NOMO-1 treated with dmso at 0.1 percent for 144 hours (cell line): ENCODE measurements around the gene NMB.
"Not testable (repeated sequence)": the region's sequence is repeated elsewhere in the genome, so short reads cannot be mapped to it uniquely, and the experiment has no call there.

Experiments used
- DNase-seq: peaks from one replicate; lab custom pipeline; 2025; ENCODE audit not compliant: unreplicated experiment; lab: John Stamatoyannopoulos, UW

NMB gene

GRCh38 chr15:84656972-84657371, 1.0 kb downstream of the NMB start:
- no peak for DNase-seq

GRCh38 chr15:84654689-84655453, 3.1 kb downstream of the NMB start:
- peak; percentile 69 for DNase-seq

GRCh38 chr15:84653910-84654688, 3.9 kb downstream of the NMB start, which contains the start of gene WDR73:
TSS of gene WDR73 (minus strand) at chr15:84654283. CDS start at chr15:84654274, 9 bp downstream.
- DNase-seq = peak; percentile 86

- DNase-seq = no peak
Measured at GRCh38 chr15:84653584-84653909, 4.5 kb downstream of the NMB start.

GRCh38 chr15:84649706-84650105, 8.3 kb downstream of the NMB start:
- DNase-seq = no peak

GRCh38 chr15:84648539-84648938, 9.5 kb downstream of the NMB start:
- DNase-seq = no peak

GRCh38 chr15:84647726-84648125, 10.3 kb downstream of the NMB start:
- no peak for DNase-seq

- no peak for DNase-seq
Measured at GRCh38 chr15:84645997-84646396, 12.0 kb downstream of the NMB start.

GRCh38 chr15:84645496-84645895, 12.5 kb downstream of the NMB start:
- DNase-seq = no peak

- DNase-seq = no peak
Measured at GRCh38 chr15:84643838-84644237, 14.2 kb downstream of the NMB start.

- not testable (repeated sequence) for DNase-seq
Measured at GRCh38 chr15:84642640-84643039, 15.4 kb downstream of the NMB start.

GRCh38 chr15:84641871-84642270, 16.1 kb downstream of the NMB start:
- not testable (repeated sequence) for DNase-seq

- no peak for DNase-seq
Measured at GRCh38 chr15:84638103-84638502, 19.9 kb downstream of the NMB start.

- DNase-seq = no peak
Measured at GRCh38 chr15:84634228-84634837, 23.7 kb downstream of the NMB start.

GRCh38 chr15:84633311-84634227, 24.4 kb downstream of the NMB start:
- DNase-seq = peak; percentile 30

GRCh38 chr15:84631706-84632272, 26.2 kb downstream of the NMB start:
- DNase-seq = no peak

GRCh38 chr15:84629033-84629432, 29.0 kb downstream of the NMB start:
- no peak for DNase-seq

GRCh38 chr15:84625123-84625522, 32.9 kb downstream of the NMB start:
- DNase-seq = no peak

- DNase-seq = no peak
Measured at GRCh38 chr15:84624359-84624758, 33.6 kb downstream of the NMB start.

- no peak for DNase-seq
Measured at GRCh38 chr15:84621358-84621979, 36.5 kb downstream of the NMB start.
